Adrenal gland (tissue), 5 donors: ENCODE results near the gene SESTD1.

ENCODE experiments used
- POLR2A ChIP-seq, 2 donors: fragments of 450-650 bp; IDR thresholded peaks; one replicate each; pipeline ENCODE4 v1.6.1; 2017; ENCODE audit warnings: antibody characterized with exemption in 2 of 2, mild to moderate bottlenecking in 2 of 2, moderate library complexity in 1 of 2
- TF ChIP-seq, protein P1 (sequence below), 6 experiments: fragments of 450-650 bp in 4 of 6; fragments of 200-600 bp in 2 of 6; sonication (generic) in 1 of 6; IDR thresholded peaks; 1 replicate in 5 of 6; 2 replicates in 1 of 6; pipeline versions ENCODE4 v1.5.1 to v1.8.0; 2016 to 2021; ENCODE audit warnings: antibody characterized with exemption in 6 of 6, mild to moderate bottlenecking in 2 of 6, moderate library complexity in 1 of 6
- donor health status: DM: no; HTN: no; CAD: no.

DNA sequence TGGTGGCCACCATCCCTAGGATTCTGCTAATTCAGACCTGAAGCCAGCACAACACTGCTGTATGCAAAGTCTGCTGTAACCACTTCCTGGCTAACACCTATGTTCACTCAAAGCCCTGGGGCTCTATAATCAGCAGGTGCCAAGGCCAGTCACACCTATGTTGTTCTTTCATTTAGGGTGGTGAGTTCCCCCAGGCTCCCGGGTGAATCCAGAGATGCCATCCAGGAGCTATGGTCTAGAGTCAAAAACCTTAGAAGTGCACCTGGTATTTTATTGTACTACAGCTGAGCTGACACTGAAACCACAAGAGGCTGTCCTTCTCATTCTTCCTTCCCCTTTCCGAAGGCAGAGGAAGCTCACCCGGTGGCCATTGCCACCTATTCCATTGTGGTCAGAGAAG, 168.5 kb downstream of the SESTD1 start:
- TF ChIP-seq, protein P1, sequence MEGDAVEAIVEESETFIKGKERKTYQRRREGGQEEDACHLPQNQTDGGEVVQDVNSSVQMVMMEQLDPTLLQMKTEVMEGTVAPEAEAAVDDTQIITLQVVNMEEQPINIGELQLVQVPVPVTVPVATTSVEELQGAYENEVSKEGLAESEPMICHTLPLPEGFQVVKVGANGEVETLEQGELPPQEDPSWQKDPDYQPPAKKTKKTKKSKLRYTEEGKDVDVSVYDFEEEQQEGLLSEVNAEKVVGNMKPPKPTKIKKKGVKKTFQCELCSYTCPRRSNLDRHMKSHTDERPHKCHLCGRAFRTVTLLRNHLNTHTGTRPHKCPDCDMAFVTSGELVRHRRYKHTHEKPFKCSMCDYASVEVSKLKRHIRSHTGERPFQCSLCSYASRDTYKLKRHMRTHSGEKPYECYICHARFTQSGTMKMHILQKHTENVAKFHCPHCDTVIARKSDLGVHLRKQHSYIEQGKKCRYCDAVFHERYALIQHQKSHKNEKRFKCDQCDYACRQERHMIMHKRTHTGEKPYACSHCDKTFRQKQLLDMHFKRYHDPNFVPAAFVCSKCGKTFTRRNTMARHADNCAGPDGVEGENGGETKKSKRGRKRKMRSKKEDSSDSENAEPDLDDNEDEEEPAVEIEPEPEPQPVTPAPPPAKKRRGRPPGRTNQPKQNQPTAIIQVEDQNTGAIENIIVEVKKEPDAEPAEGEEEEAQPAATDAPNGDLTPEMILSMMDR (IDR thresholded peaks at IDR 0.05) = no peak
- TF ChIP-seq POLR2A (IDR thresholded peaks at IDR 0.05) = no peak
